ENCODE results near the gene EMP2.

The EMP2 gene

DNA sequence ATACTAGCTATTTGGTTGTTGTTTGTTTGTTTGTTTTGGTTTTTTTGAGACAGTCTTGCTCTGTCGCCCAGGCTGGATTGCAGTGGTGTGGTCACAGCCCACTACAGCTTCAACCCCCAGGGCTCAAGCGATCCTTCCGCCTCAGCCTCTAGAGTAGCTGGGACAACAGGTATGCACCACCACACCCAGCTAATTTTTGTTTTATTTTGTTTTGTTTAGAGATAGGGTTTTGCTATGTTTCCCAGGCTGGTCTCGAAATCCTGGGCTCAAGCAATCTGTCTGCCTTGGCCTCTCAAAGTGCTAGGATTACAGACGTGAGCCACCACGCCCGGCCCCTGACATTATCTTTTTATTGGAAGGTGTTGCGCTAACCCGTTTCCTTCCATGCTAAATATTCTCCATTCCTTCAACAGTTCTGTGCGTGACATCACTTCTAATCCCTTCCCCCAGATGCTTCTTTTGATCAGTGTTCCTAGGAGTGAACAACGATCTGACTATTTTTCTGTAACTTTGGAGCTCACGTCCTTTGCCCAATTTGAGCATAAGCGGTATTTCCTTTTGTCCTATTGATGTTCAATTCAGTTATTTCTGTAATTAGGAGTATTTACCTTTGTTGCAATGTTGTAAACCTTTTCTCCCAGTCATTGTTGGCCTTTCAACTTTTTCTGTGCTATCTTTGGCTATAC lies 30.2 kb upstream of the EMP2 start:
- no peak for DNase-seq (ENCODE audit: low read depth)

DNA sequence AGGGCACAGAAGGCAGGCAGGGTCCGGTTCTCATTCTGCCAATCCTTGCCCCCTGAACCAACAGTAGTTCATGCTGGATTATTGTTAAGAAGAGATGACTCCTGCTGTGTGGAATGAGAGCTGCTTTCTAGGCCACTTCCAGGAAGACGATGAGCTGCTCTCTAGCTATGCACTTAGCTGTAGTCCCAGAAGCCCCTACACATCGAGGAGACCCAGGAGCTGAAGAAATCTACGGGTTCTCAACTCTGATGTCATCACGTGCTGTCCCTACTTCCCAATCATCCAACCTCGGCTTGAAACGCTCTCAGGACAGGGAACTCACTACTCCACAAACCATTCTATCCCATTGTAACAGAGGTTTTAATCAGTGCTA lies 29.0 kb upstream of the EMP2 start:
- DNase-seq (ENCODE audit: low read depth), result no peak

DNA sequence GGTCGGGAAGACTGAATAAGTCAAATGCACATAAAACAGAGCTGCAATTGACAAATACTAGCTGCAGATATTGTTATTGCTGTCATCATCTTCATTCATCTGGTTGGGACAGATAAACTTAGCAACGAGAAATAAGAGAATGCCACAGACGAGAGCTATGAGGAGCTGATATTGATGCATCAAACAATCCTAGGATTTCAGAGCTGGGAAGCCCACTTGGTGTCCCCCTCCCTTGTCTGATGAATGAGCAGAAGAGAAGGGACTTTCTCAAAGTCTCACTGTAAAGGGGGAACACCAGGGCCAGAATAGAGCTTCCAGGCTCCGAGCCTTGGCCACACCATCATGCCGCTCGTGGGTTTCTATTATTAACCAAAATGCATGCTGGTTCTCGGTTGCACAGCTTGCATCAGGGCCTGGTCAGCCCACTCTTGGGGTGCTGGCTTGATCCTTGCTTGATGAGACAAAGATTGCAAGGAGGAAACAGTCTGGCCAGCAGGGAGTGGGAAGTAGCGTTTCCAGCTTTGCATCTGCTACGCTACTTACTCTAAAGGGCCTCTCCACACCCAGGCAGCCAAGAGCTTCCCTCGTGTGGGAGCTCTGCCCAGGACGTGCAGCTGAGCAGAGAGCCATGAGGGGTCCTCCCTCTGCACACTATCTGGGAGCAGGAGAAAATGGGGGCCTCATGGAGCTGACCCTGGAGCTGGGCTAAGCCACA lies 28.4 kb upstream of the EMP2 start:
- DNase-seq (ENCODE audit: low read depth), result no peak

DNA sequence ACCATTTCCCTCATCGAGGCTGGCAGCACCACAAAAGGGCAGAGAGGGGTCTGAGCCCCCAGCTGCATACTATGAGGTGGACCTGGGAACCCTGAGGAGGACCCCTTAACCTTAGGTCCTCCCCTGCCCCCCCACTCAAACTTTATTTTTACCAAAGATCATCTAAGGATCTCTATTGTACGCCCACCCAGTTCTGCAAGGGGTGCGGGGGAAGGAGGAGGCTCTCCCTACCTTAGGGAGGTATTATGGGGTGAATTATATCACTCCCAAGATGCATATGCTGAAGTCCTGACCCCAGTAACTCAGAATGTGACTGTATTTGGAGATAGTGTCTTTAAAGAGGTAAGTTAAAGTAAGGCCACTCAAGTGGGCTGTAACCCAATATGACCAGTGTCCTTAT lies 26.8 kb upstream of the EMP2 start:
- no peak for DNase-seq (ENCODE audit: low read depth)

DNA sequence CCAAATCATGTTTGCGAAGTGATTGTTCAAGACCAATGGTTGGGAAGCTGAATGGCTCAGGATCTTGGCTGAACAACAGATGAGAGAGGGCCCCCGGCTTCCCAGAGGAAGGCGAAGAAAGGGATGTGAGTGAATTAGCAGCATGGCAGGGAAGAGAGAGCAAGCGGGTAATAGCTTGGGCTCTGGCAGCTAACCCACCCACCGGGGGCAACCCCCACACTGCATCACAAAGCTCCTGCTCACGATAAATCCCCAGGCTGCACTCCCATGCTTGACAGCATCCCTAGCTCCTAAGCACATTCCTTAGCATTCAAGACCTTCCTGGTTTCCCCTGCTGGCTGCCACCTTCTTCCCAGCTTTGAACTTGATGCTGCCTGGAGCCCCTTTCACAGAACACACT lies 26.2 kb upstream of the EMP2 start:
- DNase-seq (ENCODE audit: low read depth), result no peak

DNA sequence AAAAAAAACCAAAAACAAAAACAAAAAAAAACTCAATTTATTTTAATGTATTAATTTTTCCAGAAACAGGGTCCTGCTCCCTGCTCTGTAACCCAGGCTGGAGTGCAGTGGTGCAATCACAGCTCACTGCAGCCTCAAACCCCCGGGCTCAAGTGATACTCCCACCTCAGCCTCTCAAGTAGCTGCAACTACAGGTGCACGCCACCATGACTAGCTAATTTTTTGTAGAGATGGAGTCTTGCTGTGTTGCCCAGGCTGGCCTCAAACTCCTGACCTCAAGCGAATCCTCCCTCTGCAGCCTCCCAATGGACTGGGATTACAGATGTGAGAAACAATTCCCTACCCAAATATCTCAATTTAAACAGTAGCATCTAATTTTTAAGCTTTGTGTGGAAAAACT lies 25.2 kb upstream of the EMP2 start:
- no peak for DNase-seq (ENCODE audit: low read depth)

DNA sequence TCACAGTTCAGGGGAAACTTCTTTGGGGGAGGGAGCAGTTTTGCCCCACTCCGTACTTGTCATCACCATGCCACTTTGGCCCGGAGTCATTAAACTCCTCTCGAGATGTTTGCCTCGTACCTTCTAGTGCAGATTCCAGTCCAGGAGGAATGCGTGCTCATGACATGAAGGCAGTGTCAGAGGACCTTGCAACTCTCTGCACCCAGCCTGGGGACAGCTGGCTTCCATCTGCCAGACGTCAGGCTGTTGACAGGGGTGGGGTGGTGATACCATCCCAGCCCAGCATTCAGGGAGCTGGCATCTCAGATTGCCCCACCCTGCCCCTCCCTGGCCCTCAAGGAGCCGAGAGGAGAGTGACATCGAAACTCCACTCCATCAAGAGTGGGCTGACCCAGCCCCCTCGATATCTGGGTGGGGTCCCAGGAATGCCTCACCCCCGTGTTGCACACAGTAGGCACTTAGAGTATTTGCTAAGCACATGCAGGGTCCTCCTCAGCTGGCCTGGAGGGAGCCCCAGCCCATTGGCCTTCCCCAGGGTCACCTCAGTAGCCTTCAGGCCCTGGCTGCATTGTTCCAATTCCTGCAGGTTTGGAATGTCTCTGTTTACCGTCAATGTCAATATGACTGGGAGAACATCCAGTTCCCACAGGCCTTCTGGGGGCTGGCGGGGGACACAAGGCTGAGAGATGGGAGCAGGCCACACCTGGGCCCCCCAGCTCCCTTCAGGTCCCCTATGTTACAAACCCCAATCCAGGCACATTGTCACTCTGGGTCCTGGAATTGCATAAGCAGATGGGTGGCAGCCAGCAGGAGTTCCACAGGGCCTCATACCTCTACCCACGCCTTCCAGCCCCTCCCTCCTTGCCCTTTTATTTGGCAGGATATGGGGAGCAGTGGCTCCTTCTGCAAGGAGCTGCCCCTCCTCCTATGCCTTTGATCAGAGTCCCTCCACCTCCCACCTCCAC lies 21.3 kb upstream of the EMP2 start:
- DNase-seq (ENCODE audit: low read depth), result no peak

DNA sequence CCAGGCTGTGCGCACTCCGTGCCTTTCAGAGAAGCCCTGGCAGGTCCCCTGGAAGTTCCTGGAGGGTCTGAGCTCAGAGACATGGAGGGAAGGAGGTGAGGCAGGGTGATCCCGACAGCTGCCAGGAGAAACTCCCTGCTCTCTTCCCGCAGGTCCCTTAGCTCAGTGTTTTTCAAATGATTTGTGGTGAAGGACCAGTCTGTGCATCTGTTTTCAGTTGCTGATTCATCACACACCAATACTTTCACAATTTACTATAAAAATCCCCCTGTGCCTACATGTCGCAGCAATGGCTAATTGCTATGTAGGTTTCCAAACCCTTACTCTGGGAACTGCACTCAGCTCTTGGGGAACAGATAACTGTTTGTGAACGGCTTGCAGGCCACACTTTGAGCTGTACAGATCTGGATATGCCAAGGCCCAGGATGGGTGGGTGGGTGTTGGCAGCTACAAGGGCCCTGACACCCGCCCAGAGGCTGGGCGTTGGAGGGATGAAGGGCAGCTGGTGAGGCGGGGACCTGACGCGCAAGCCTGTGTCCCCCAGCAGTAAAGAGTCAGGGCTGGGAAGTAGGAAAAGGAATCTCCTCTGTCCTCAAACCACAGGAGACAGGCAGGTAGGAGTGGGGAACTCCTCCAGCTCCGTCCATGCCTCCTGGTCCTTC lies 20.5 kb upstream of the EMP2 start:
- DNase-seq (ENCODE audit: low read depth), result no peak

DNA sequence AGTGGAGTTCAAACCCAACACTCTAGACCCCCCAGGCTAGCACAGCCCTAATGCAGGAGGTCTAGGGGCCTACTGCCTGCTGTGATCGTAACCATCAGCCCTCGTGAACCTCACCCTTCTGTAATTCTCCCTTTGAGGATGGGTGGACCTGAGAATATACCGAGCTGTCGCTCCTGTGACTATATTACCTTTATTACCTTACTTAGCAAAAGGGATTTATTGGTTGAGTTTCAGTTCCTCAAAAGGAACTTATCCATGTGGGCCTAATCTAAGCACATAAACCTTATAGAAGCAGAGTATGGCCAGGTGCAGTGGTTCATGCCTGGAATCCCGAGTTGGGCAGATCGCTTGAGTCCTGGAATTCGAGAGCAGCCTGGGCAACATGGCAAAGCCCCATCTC lies 19.2 kb upstream of the EMP2 start:
- DNase-seq (ENCODE audit: low read depth), result no peak

DNA sequence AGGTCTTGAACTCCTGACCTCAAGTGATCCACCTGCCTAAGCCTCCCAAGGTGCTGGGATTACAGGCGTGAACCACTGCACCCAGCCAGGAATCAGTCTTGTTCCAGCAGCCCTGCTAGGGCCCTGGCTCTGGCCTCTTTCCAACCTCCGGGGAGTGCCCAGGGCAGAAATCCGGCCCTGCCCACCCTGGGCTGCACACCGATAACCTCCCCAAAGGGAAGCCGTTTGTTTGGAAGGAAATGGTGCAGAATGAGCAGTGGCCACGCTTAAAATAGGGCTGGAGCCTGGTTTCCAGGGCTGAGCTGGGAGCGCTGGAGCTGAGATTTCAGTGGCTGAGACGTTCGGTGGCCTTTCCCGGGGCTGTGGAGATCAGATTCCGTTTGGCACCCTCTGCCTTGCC lies 17.8 kb upstream of the EMP2 start:
- DNase-seq (ENCODE audit: low read depth), result no peak

DNA sequence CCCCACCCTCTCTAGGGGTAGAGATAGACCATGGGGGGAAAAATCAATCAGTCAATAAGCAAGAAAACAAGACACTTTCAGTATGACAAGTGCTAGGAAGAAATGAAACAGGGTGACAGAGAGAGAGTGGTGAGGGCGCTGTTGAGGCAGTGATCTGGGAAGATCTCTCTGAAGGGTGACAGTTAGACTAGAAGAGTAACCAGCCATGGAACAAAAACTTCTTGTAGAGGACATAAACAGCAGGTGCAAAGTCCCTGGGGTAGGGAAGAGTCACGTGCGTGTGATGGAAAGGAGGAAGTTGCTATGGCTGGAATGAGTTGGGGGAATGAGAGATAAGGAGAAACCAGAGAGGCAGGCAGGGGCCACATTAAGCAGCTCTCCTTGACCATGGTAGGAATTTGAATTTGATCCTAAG lies 16.8 kb upstream of the EMP2 start:
- no peak for DNase-seq (ENCODE audit: low read depth)

DNA sequence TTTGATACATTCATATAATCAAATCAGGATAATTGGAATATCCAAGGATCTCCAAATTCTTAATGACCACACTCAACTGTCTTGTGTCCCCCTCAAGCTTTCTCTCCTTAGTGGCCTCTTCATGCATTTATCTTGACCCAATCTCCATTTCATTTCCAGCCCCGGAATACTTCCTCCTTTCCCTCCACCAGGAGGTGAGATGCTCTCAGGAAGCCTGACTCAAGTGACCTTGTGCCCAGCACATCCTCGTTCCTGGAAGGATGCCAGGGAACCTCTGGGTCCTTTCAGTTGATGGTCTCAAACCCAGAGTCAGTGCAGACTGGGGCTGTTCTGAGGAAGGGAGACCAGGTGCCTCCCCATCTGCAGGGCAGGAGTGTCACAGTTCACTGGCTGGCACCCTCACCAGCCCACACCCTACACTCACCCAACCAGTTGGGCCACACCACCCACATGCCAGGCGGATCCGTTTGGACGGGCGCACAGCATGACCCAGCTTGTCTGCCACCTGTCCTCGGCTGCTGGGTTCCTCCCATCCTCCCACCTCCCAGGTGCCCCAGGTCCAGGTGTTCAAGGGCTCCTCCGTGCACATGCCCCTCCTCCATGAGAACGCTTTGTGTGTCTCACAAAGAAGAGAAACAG lies 14.0 kb upstream of the EMP2 start:
- DNase-seq (ENCODE audit: low read depth), result no peak

DNA sequence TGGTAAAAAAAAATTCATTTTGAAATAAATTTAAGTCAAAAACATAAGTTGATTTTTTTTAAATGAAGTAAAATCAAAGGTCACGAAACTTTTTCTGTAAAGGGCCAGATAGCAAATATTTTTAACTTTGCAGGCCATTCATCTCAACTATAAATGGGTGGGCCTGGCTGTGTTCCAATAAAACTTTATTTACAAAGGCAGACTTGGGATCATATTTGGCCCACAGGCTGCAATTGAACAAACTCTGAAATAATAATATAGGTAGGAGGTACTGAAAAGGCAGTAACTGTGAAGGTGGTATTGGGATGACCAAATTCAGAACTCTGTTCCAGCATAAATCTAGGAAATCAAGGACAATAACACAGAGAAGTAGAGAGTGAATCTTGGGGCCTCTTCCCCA lies 12.2 kb upstream of the EMP2 start:
- no peak for DNase-seq (ENCODE audit: low read depth)

DNA sequence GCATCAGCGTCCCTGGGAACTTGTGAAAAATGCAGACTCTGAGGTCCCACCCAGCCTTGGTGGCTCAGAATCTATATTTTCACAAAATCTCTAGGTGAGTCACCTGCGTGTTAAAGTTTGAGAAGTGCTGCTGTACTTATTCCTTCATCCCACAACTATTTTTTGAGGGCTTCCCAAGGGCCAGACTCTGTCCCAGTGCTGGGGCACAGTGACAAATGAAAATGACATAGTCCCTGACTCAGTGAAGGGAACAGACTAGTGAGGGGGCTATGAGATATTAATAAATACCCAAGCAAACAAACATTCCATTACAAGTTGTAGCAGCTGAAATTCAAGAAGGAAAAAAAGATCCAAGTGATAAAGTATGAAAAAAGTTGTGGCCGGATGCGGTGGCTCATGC lies 9.9 kb upstream of the EMP2 start:
- no peak for DNase-seq (ENCODE audit: low read depth)

DNA sequence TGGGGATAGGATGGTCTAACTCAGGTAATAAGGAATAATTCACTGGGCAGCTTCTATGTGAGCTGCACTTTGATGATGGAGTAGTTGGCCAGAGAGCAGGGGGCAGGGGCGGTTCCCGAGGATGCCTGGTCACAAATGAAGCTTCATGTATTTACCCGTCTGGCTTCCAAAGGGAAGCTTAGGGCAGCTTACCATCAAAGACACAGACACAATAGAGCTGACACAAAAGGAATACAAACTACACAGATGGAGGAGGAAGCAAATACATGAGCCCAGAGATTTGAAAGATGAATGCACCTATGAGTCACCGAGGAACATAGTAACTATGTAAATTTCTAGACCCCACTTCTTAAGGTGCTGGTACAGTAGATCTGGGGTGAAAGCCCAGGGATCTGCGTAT lies 8.7 kb upstream of the EMP2 start:
- DNase-seq (ENCODE audit: low read depth), result no peak

DNA sequence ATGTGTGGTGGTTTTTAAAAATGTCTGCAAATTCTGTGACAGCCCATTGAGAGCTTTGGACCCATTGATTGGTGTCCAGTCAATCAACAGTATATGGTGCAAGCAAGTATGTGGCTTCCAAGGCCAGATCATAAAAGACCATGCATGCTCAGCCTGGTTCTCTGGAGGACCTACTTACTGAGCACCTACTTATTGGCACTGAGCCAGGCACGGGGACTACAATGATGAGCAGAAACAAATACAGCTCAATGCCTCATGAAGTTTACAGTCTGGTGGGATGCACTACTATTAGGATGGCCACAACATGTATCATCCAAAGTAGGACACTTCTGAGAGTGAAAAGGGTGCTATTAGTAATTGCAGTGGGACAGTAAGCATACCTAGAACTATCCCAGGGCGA lies 7.2 kb upstream of the EMP2 start:
- no peak for DNase-seq (ENCODE audit: low read depth)

DNA sequence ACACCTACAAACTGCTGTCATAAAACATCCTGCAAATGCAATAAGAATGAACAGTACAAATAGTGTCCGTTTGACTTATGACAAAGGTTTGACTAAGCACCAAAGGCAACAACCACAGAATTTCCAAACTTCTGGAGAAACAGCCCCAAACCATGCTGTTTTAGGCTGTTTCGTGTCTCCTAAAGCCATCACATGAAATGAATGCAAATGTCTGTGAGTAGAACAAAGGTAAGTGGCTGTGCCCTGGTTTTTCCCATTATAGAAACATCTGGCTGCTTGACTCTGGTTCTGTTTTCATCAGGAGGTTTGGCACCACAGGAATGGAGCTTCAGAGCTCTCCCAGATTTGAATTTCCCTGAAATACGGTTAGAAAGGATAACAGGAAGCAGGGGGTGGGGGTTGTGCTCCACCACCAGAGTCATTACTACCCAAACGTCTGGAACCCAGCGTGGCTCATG lies 4.6 kb upstream of the EMP2 start:
- DNase-seq (ENCODE audit: low read depth), result no peak

DNA sequence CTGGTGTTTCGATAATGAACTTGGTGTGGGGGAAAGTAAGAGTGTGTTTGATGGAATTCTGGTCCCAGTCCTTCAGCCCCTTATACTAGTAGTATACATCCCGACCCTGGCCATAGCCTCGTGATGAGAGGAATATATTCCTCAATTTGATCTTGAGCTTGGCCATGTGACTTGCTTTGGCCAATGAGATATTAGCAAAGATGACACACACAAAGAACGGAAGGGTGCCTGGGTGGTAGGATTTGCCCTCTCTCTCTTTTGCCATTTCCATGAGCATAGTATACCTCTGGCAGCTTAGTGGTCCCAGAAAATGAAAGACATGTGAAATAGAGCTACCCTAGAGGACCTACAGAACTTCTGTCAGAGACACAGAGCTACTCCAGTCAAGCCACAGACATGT lies 2.9 kb upstream of the EMP2 start:
- no peak for DNase-seq (ENCODE audit: low read depth)

DNA sequence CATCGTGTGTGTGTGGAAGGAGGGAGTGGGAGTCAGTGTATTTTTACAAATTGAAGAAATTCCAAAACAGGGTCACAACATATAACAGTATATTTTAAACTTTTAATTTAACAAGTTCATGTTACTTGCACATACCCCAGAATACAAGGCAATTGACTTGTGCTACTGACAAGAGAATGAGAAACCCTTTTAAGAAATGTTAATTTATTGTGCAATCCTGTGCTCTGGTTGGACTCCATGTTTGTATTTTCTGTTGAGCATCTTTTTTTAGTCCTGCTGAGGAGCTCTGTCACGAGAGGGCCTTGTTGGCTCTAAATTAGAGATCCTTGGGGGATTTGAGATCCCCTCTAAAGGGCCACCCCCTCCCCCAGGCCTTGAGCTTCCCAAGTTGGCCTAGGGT lies 1.1 kb upstream of the EMP2 start:
- DNase-seq (ENCODE audit: low read depth), result no peak

DNA sequence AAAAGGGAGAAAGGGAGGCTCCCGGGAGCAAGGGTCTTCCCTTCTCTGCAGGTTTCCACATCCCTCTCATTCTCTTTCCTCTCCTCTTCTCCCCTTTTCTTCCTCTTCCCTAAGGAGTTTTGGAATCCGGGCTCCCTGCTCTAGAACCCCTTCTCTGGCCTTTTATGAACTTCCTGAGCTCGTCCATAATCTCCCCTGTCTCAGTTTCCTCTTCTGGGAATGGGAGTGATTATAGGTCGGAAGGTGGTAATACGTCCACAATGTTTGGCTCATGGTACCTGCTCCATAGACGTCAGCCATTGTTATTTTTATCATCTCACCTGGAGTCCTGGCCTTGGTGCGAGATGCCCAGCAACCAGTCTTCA lies 467 bp upstream of the EMP2 start:
- DNase-seq (ENCODE audit: low read depth), result no peak

DNA sequence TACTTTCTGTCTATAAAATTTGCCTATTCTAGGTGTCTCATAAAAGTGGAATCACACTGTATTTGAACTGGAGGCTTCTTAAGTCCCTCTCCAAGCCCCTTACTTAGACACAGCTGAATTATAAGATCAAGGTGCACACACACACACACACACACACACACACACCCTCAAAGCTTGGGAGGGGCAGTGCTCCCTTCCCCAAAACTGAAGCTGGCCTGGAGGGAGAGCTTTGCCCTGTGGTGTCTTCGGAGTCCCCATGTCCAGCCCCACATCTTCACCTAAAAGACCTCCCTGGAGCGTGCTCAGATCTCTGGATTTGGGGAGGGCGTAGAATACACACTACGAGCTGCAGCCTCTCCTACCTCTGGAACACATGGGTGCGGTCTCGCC lies 828 bp downstream of the EMP2 start:
- DNase-seq (ENCODE audit: low read depth), result no peak

Data from stimulated activated CD8-positive, alpha-beta memory T cell treated with anti-CD3 and anti-CD28 coated beads, Interleukin-4, amount 100 ng/mL, for 24 hours (primary cell).